NCI-H1105 treated with DMSO at 0.1 percent for 48 hours (cell line): ENCODE measurements around the gene LCE1B.

Experiments
- DNase-seq: peaks from one replicate; lab custom pipeline; 2025; lab: John Stamatoyannopoulos, UW

The LCE1B gene, protein sequence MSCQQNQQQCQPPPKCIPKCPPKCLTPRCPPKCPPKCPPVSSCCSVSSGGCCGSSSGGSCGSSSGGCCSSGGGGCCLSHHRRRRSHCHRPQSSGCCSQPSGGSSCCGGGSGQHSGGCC

DNA sequence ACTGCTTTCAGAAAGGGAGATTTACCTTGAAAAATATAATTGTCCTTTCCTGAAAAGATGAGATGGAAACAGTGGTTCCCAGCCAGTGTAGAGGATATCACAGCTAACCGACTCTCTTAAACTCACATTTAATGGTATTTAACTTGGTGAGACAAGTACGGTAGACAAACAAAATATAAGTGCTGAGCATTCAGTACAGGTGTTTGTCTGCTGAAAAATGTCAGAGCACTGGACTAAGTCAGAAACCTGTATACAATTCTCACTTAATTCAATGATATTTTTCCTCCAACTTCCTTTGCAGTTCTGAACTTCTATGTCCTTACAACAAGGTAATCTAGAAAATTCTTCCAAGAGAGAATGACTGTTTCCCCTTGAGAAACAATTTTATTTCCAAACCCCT, at the start of gene LCE1B:
Gene LCE1B, plus strand, starts transcription at position 301 of the 400 bp plus-strand sequence. CDS start 476 bp downstream, outside the sequence.
- no peak for DNase-seq

DNA sequence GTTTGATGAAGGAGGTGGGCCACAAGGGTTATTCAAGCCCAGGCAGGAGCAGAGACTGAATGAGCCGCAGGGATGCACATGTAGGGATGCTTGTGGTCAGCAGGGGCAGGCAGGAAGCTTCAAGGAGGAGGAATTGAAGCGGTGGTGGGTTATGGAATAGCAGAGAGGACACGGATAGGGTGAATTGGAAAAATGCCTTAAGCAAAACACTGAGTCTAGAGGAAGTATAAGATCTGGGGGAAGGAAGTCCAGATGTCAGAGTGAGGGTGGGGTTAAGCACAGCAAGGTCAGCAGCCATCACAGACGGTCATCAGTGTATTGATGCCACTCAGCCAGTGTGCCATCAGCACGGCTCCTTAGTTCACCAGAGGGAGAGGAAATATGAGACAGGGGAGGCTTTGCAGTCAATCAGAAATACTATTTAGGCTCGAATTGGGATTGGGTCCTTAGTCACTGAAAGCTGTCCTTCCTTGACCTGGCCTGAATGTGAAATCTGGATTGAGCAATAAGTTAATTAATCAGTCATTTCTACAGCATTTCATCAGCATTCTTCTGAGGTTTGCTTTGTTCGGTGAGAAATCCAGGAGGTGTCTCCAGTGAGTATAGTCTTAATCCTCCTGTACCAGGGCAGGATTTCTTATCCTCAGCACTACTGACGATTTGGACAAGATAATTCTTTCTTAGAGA, 42.8 kb upstream of the LCE1B start:
- no peak for DNase-seq

DNA sequence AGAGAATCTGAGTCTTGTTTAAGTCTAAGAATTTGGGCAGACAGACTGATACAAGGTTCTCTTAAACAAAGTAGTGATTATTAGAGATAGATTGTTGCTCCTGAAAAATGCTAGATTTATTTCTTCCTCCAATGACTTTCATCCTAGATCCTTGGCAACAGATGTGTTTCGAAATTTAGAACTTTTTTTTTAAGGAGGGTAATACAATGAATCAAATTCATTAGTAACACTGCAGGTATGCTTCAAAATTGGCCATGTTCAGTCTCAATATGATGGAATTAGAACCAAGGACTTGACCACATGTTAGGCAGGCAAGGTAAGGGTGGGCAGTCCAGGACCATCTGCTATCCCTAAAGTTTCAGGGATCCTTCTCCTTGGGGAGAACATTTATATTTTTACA, 41.4 kb upstream of the LCE1B start:
- DNase-seq, result no peak

DNA sequence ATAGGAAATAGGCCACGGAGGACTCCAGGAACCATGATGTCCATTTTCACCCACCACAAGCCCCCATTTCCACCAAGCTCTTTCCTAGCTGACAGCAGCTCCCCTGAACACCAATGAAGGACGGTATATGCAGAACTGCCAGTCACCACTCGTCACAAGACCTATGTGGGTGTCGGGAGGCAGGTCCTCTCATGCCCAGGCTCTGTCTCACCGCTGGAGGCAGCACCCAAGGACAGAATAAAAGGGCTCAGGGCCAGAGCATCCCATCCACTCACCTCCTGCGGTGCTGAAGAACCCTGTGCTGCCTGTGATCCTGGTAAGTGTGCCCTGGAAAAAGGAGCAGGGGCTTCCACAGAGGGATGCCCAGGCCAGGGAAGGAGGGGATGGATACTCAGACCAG, 36.9 kb upstream of the LCE1B start, which contains the start of gene LCE1F:
Gene LCE1F, plus strand, starts transcription at position 266 of the 400 bp plus-strand sequence. CDS start 1,232 bp downstream, outside the sequence.
- no peak for DNase-seq

DNA sequence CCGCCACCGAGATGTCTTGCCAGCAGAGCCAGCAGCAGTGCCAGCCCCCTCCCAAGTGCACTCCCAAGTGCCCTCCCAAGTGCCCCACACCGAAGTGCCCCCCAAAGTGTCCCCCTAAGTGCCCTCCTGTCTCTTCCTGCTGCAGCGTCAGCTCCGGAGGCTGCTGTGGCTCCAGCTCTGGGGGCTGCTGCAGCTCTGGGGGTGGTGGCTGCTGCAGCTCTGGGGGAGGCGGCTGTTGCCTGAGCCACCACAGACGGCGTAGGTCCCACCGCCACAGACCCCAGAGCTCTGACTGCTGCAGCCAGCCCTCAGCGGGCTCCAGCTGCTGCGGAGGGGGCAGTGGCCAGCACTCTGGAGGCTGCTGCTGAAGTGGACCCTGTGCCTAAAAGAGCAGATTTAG, 35.4 kb upstream of the LCE1B start:
- DNase-seq, result no peak

DNA sequence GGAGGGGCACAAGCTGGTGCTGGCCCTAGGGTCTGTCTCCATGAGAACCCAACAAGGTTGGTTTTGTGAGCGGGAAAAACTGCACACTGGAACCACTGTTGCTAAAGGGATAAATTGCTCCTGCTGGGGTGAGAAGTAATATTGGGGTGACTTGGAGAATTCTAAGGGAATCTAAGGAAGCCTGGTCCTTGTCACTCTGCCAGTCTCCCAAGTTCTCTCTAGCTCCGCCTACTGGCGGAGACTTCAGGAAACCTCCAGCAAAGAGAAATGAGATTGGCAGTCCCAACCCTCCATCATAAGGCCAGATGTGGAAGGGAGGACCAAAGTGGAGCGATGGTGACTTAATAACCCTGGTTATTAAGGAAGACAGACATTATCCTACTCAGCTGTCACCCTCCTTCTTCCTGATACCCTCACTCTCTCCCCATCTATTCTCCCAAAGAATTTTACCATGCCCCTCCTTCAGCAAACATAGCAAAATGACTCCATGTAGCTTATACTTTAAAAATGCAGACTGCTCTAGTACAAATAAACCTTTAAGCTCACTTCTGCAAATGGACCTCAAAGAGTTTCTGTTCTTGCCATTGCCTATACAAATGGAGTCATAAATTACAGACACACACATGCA, 34.1 kb upstream of the LCE1B start:
- peak; percentile 2 for DNase-seq

DNA sequence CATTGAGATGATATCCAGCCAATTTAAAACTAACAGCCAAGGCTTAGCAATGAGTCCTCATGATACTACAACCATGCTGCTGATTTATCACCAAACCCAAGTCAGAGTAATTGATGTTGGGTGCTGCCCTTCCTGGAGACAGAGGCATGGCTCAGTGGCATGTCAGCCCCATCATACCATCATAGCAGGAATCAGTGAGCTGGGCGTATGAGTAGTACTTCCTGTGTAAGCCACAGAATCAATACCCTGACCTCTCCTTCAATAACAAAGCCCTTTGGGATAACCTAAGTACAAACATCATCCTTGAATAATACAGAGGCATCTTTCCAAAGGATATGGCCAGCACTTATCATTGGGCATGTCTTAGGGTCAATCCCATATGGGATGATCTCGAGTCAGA, 28.7 kb upstream of the LCE1B start:
- no peak for DNase-seq

DNA sequence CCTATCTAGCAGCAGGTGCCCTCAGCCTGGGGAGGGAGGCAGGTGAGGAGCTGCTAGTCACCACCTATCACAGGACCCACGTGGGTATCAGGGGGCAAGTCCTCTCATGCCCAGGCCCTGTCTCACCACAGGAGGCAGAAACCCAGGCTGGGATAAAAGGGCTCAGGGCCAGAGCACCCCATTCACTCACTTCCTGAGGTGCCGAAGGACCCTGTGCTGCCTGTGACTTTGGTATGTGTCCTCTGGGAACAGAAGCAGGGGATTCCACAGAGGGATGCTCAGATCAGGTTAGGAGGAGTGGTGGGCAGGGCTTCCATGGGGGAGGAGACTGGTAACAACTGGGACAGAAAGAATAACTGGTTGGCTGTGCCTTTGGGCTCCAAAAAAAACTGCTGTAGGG, 25.7 kb upstream of the LCE1B start, which contains the start of gene LCE1E:
Gene LCE1E, plus strand, starts transcription at position 181 of the 400 bp plus-strand sequence. CDS start 1,043 bp downstream, outside the sequence.
- peak; percentile 15 for DNase-seq

DNA sequence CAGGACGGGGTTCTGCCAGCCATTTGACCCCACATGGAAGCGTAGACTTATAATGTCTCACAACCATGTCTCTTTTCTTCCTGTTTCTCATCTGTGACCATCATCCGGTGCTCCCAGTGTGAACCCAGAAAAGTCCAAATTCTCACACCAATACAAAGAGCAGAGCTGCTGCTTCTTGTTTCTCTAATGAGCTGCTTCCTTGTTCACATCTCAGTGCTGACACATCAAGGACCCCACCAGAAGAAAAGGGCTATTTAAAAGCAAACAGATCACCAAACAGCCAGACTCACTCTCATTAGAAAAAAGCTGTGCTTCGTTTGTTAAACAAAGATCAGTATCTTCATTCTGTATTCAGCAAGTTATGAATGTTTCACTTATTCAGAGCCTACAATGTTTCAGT, 16.1 kb upstream of the LCE1B start:
- no peak for DNase-seq

DNA sequence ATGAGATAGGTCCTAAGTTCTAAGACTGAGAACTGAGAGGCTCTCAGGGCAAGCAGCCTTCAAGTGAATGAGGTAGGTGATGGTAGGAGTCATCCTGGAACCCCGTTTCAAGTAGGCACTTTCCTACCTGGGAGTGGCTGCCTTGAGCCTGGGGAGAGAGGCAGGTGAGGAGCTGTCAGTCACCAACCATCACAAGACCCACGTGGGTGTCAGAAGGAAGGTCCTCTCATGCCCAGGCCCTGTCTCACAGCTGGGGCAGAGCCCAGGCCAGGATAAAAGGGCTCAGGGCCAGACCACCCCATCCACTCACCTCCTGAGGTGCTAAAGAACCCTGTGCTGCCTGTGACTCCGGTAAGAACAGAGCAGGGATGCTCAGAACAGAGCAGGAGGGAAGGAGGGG, 15.3 kb upstream of the LCE1B start, which contains the start of gene LCE1D:
Gene LCE1D, plus strand, starts transcription at position 301 of the 400 bp plus-strand sequence. CDS start 1,074 bp downstream, outside the sequence.
- no peak for DNase-seq

DNA sequence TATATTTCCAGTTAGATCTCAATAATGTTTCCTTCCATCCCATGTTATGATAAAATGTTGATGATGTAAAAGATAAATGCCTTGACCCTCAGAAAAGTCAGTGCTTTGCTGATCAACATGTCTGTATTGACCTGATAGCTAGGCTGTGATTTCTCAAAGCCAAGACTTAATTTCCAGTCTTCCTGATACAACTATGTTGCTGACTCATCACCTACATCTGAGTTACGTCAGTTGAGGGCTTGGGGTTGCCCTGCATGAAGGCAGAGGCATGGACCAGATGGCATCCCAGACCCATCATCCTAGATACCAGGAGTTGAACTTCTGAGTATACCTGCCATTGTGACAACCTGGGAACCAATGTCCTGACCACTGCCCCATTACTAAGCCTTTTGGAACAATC, 10.4 kb upstream of the LCE1B start:
- no peak for DNase-seq

DNA sequence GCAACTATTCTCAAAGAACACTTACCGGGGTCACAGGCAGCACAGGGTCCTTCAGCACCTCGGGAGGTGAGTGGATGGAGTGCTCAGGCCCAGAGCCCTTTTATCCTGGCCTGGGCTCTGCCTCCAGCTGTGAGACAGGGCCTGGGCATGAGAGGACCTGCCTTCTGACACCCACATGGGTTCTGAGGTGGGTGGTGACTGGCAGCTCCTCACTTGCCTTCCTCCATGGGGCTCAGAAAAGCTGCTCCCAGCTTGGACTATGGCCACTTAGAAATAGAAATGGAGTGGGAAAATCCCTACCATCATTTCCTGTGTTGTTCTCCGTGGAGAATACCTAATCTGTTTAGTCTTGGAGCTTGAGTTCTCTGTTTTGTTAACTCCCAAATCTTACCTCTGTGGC, 5.2 kb upstream of the LCE1B start, which contains the start of gene LCE1C:
Gene LCE1C, minus strand, starts transcription at position 76 of the 400 bp plus-strand sequence. CDS start 1,173 bp downstream, outside the sequence.
- DNase-seq, result no peak

DNA sequence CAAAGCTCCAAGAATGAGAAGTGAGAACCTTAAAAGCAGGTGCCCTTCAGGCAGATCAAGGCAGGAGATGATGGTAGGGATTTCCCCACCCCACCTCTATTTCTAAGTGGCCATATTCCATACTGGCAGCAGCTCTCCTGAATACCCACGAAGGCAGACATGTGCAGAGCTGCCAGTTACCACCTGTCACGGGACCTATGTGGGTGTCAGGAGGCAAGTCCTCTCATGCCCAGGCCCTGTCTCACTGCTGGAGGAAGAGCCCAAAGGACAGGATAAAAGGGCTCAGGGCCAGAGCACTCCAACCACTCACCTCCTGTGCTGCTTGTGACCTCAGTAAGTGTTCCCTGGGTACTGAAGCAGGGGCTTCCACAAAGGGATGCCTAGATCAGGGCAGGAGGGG, 721 bp upstream of the LCE1B start:
- no peak for DNase-seq

DNA sequence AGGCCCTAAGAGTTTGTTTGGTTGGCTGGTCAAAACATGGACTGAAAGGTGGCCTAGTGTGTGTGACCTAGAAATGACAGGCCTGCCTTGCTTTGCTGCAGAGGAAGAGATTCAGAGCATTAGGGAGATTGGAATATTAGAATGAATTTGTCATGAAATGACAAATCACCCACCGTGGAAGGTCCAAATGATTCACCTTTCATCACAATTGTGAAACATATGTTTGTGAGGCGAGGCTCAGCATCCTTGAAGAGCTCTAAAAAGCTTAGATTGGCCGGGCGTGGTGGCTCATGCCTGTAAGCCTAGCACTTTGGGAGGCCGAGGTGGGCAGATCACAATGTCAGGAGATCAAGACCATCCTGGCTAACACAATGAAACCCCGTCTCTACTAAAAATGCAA, 5.5 kb downstream of the LCE1B start:
- DNase-seq, result no peak

DNA sequence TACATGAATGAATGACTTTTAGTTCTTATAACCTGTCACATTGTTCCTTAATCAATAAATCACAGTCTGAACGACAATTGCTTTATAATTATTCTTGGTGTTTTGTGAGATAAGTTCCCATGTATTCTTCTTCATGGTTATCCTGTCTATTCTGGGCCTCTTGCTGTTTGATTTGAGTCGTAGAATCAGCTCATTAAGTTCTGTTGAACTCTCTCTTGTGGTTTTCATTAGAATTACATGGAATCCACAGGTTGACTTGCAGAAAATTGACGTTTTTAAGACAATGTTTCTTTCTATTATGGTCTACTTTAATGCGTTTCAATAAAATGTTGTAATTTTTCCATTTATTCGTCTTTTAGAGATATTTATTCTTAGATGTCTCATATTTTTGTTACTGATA, 11.5 kb downstream of the LCE1B start:
- DNase-seq, result no peak

DNA sequence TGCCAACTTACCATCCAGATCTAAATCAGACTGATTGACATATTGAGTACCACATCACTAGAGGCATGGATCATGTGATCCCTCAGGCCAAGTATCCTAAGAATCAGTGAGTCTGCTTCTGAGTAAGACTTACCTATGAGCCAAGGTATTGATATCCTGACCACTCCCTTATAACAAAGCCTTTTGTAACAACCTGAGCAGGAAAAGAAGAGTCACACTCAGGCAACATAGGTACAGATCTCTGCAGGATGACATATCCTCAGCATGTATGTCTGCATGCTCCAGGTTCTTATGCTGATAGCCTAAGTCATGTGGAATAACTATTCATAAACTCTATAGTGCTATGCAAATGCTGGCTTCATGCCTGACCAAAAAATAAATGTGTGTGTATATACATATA, 13.2 kb downstream of the LCE1B start:
- DNase-seq, result no peak

DNA sequence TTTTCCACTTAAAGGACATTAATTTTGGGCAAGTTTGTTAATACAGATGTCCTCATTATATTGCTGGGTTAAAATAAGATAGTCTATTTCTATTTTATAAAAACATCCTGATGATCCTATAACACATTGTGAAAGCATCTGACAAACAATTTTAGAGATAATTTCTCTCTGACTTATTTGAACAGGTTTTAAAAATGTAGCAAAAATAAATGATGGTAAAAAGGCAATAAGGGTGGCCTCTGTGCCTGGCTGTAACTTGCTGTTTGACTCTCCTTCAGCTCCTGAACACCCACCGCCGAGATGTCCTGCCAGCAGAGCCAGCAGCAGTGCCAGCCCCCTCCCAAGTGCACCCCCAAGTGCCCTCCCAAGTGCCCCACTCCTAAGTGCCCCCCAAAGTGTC, 15.4 kb downstream of the LCE1B start, which contains the start of gene LCE1A:
Gene LCE1A, plus strand, starts transcription at position 301 of the 400 bp plus-strand sequence. Its CDS starts 0 bp downstream, at position 301.
- no peak for DNase-seq

DNA sequence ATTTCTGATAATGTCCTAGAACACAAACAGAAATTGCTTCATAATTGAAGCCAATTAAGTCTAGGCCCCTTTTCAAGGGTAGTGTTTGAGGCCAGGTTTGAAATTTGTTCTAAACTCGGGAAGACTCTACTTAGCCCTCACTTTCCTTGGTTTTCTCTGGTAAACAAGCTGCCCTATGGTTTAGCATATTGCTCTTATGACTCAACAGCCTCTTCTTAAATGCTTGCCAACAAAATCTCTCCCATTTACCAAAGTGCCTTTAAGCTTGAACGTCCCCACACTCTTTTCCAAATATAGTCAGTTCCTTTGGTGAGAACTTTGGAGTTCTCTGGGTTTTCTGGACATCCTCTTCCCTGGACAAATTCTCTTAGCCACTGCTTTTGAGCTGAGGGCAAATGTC, 25.1 kb downstream of the LCE1B start:
- DNase-seq, result no peak

DNA sequence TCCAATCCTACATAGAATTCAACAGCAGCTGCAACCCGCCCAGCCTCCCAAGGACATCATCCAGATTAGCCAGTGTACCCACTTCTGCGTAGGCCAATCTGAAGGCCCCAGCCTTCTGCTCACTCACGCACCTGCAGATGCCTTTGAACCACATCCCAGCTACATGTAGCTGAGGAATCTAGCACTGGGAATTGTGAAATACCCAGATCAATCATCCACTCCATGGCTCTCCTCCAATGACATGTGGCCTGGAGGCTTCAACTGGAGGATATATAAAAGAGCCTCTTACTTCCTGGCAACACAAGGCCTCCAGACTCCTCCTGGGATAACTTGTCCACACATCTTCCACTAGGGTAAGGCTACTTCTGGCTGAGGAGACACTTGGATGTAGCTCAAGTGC, 30.8 kb downstream of the LCE1B start, which contains the start of gene LCE6A:
Gene LCE6A, plus strand, starts transcription at position 301 of the 400 bp plus-strand sequence. CDS start 665 bp downstream, outside the sequence.
- no peak for DNase-seq

DNA sequence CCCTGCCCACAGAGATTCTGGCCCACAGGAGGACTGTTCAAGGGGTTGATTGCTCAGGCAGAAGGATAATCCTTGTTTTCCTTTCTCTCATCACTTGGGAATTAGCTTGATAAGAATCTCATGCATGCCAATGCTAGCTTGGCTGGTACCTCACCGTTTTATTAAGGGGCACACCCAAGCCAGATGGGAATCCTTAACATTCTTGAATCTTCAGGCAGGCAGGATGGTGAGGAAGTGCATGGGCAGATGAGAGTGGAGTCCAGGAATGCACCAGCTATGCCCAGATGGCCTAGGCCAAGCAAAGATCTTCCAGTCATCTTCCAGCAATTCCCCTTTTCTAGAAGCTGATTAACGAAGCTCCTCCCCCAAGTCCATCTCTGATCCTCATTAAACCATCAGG, 43.9 kb downstream of the LCE1B start:
- no peak for DNase-seq

DNA sequence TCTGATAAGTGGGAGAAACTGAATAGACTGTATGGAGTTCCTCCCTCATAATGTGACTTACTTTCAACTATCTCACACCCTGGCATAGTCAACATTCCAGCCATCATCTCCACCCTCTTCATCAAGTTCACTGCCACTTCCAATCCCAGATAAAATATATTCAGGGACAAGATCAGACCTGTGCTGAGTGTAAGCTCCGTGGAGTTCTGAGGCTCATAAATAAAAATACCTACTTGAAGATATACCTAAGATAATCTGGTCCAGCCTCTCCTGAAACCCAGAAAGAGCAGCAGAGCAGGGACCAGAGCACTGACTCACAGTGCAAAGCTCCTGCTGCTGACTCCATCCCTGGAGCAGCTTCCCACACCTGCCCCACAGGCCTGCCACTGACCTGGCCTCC, 46.3 kb downstream of the LCE1B start:
- DNase-seq, result no peak

DNA sequence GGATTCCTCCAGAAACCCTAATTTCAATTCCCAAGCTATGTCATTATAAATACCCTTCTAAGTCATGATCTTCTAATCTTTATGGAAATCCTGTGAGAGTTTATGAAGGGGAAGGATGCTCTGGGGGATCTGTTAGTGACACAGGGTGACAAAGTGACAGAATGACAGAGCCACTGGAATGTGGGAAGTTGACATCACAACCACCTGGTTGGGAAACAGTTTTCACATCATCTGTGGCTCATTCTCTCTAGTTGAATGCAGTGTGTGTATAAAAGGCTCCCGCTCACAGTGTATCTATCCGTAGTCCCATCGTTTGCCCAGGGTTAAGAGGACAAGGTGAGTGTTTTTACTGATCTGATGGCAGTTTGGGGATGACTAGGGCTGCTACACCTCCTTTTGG, 47.9 kb downstream of the LCE1B start, which contains the start of gene LCE7A:
Gene LCE7A, plus strand, starts transcription at position 301 of the 400 bp plus-strand sequence. CDS start 702 bp downstream, outside the sequence.
- no peak for DNase-seq

DNA sequence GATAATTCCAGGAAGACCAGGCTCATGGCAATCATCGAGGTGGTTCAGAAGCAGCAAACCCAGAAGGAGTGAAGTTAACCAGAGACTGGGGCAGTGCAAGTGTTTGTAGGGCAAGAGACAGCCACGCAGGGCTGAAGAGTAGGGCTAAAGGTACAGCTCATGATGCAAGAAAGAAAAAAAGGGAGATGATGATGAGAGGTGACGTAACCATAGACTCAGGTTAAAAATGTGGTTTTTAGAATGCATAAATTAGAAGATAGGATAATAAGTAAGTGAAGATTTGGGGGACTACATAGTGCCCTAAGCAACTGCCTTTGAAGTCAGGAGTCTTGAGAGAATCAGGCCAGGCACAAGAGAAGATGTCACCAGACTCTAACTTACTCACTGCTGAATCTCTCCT, 48.4 kb downstream of the LCE1B start:
- no peak for DNase-seq
